GM23338 (cell line): ENCODE results near the gene TP53BP2.

ENCODE experiments used
- CREB1 ChIP-seq: fragments of 250-450 bp; sonication (Bioruptor Pico); IDR thresholded peaks from 2 replicates; pipeline ENCODE4 v1.5.0; 2020; ENCODE audit warnings: low read depth, mild to moderate bottlenecking, moderate library complexity
- CTCF ChIP-seq, 2 experiments: fragments of 200-600 bp in 1 of 2; sonication (generic) in 1 of 2; conservative IDR thresholded peaks; 2 replicates each; pipeline versions ENCODE4 v1.5.1 to v1.6.1; 2016 to 2017; ENCODE audit warnings: antibody characterized with exemption in 2 of 2, low read depth in 2 of 2, mild to moderate bottlenecking in 2 of 2, moderate library complexity in 1 of 2
- EZH2 ChIP-seq: fragments of 200-600 bp; sonication (generic); IDR thresholded peaks from one replicate; pipeline ENCODE4 v1.8.0; 2017; ENCODE audit warnings: antibody characterized with exemption, mild to moderate bottlenecking, low read depth; ENCODE audit not compliant: unreplicated experiment
- EZH2phosphoT487 ChIP-seq: fragments of 200-600 bp; sonication (generic); IDR thresholded peaks from one replicate; pipeline ENCODE4 v1.8.1; 2018; ENCODE audit warnings: antibody characterized with exemption; ENCODE audit not compliant: unreplicated experiment
- JUNB ChIP-seq: IDR thresholded peaks from one replicate; pipeline ENCODE4 v1.6.1; 2016; ENCODE audit warnings: antibody characterized with exemption; ENCODE audit not compliant: unreplicated experiment
- POLR2AphosphoS5 ChIP-seq: IDR thresholded peaks from 2 replicates; pipeline ENCODE4 v1.6.1; 2016; ENCODE audit warnings: antibody characterized with exemption, low read depth
- REST ChIP-seq: IDR thresholded peaks from one replicate; pipeline ENCODE4 v1.6.1; 2018; ENCODE audit warnings: antibody characterized with exemption; ENCODE audit not compliant: unreplicated experiment

GRCh38 chr1:223833948-223834347 lies 11.8 kb downstream of the TP53BP2 start:
- no peak for TF ChIP-seq CREB1 (CRISPR knock-in tag)
- TF ChIP-seq CTCF (conservative IDR thresholded peaks at IDR 0.05; ENCODE audit: low read depth in 2 of 2), result no peak
- no peak for TF ChIP-seq EZH2
- no peak for TF ChIP-seq POLR2AphosphoS5
- TF ChIP-seq REST, result no peak
- no peak for TF ChIP-seq EZH2phosphoT487
- TF ChIP-seq JUNB, result no peak
